ENCODE measurements around the gene PSMB2. TPM values are rescaled to one million over a fixed set of nuclear protein-coding genes. Genes with fewer than 3 reads are reported as not detected.

Gene PSMB2
- total RNA-seq: 49.6 and 75.6 TPM in 2 replicates

GRCh38 chr1:35641233-35641866 lies at the start of gene PSMB2:
Gene PSMB2 (minus strand): TSS chr1:35641526. CDS start chr1:35641432, 94 bp downstream.

GRCh38 chr1:35573198-35574124 lies 67.9 kb downstream of the PSMB2 start, which contains the start of gene TFAP2E:
Gene TFAP2E (plus strand): TSS chr1:35573314. CDS start chr1:35573578, 264 bp downstream.

GRCh38 chr1:35557611-35558373 lies 83.5 kb downstream of the PSMB2 start, which contains the start of gene NCDN:
Gene NCDN (plus strand): TSS chr1:35557799. CDS start chr1:35558191, 392 bp downstream.

GRCh38 chr1:35557118-35557610 lies 84.2 kb downstream of the PSMB2 start, which contains the start of gene KIAA0319L:
Gene KIAA0319L (minus strand): TSS chr1:35557403. CDS start chr1:35554491, 2,912 bp downstream.

Other genes with a start within 250 kb of the PSMB2 start
- 35.8 and 39.2 TPM in 2 replicates for gene KIAA0319L, start 84.1 kb downstream of the PSMB2 start, total RNA-seq
- gene NCDN, start 83.7 kb downstream of the PSMB2 start, total RNA-seq: 27.9 and 28.6 TPM in 2 replicates
- gene TFAP2E, start 68.2 kb downstream of the PSMB2 start, total RNA-seq: 0.16 and 0.26 TPM in 2 replicates
- gene C1orf216, start 77.4 kb upstream of the PSMB2 start, total RNA-seq: 10.1 and 10.7 TPM in 2 replicates
- 3.9 and 12.7 TPM in 2 replicates for gene CLSPN, start 128.5 kb upstream of the PSMB2 start, total RNA-seq
- gene AGO4, start 166.5 kb upstream of the PSMB2 start, total RNA-seq: 4.9 and 6.5 TPM in 2 replicates
- 12.9 and 15.1 TPM in 2 replicates for gene AGO1, start 241.7 kb upstream of the PSMB2 start, total RNA-seq

Data from epithelial cell of alveolus of lung (primary cell).